ENCODE results near the gene SERPINE2.

Gene SERPINE2

GRCh38 chr2:224039080-224039769 is at the start of gene SERPINE2:
Gene SERPINE2 (minus strand): TSS chr2:224039286. CDS start chr2:224001900, 37,386 bp downstream.
- peak; percentile 89 for DNase-seq

GRCh38 chr2:224086226-224086914 is 47.3 kb upstream of the SERPINE2 start:
- DNase-seq = no peak

GRCh38 chr2:224085811-224086210 is 46.7 kb upstream of the SERPINE2 start:
- DNase-seq = no peak

- no peak for DNase-seq
Measured at GRCh38 chr2:224085246-224085645, 46.2 kb upstream of the SERPINE2 start.

- no peak for DNase-seq
Measured at GRCh38 chr2:224084266-224084892, 45.3 kb upstream of the SERPINE2 start.

- no peak for DNase-seq
Measured at GRCh38 chr2:224083638-224084037, 44.6 kb upstream of the SERPINE2 start.

- DNase-seq = no peak
Measured at GRCh38 chr2:224078656-224079055, 39.6 kb upstream of the SERPINE2 start.

GRCh38 chr2:224077773-224078507 is 38.9 kb upstream of the SERPINE2 start:
- DNase-seq = no peak

- DNase-seq = no peak
Measured at GRCh38 chr2:224075588-224075987, 36.5 kb upstream of the SERPINE2 start.

- no peak for DNase-seq
Measured at GRCh38 chr2:224073676-224074075, 34.6 kb upstream of the SERPINE2 start.

- DNase-seq = no peak
Measured at GRCh38 chr2:224072541-224073188, 33.6 kb upstream of the SERPINE2 start.

GRCh38 chr2:224069172-224069571 is 30.1 kb upstream of the SERPINE2 start:
- no peak for DNase-seq

- no peak for DNase-seq
Measured at GRCh38 chr2:224063298-224063648, 24.2 kb upstream of the SERPINE2 start.

GRCh38 chr2:224062481-224063297 is 23.6 kb upstream of the SERPINE2 start:
- DNase-seq = peak; percentile 66

GRCh38 chr2:224060783-224061482 is 21.8 kb upstream of the SERPINE2 start:
- no peak for DNase-seq

- no peak for DNase-seq
Measured at GRCh38 chr2:224059178-224059577, 20.1 kb upstream of the SERPINE2 start.

GRCh38 chr2:224058048-224058775 is 19.1 kb upstream of the SERPINE2 start:
- DNase-seq = no peak

GRCh38 chr2:224056889-224057288 is 17.8 kb upstream of the SERPINE2 start:
- peak; percentile 65 for DNase-seq

- no peak for DNase-seq
Measured at GRCh38 chr2:224055101-224055500, 16.0 kb upstream of the SERPINE2 start.

GRCh38 chr2:224046752-224047151 is 7.7 kb upstream of the SERPINE2 start:
- DNase-seq = no peak
